Gastrocnemius medialis (tissue), 4 donors: ENCODE measurements around the gene CYP4V2.

ENCODE experiments used
- POLR2A ChIP-seq, 2 donors: fragments of 450-650 bp; IDR thresholded peaks; one replicate each; pipeline ENCODE4 v1.6.1; 2017; ENCODE audit warnings: antibody characterized with exemption in 2 of 2, mild to moderate bottlenecking in 2 of 2, moderate library complexity in 2 of 2
- TF ChIP-seq, protein P1 (sequence below), 5 experiments: fragments of 450-650 bp in 3 of 5; fragments of 200-600 bp in 2 of 5; sonication (generic) in 2 of 5; IDR thresholded peaks in 4 of 5; conservative IDR thresholded peaks in 1 of 5; 1 replicate in 4 of 5; 2 replicates in 1 of 5; pipeline ENCODE4 v1.5.1; 2016 to 2019; ENCODE audit warnings: antibody characterized with exemption in 5 of 5, mild to moderate bottlenecking in 3 of 5, moderate library complexity in 3 of 5

DNA sequence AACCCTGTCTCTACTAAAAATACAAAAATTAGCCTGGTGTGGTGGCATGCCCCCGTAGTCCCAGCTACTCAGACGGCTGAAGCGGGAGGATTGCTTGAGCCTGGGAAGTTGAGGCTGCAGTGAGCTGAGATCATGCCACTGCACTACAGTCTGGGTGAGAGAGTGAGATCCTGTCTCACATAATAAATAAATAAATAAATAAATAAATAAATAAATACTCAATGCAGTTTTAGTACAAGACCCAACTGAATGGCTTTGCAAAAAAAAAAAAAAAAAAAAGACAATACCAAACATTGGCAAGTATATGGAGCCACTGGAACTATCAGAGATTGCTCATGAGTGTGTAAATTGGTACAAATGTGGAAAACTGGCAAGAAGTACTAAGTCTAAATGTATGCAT, 3.3 kb upstream of the CYP4V2 start:
- TF ChIP-seq, protein P1, sequence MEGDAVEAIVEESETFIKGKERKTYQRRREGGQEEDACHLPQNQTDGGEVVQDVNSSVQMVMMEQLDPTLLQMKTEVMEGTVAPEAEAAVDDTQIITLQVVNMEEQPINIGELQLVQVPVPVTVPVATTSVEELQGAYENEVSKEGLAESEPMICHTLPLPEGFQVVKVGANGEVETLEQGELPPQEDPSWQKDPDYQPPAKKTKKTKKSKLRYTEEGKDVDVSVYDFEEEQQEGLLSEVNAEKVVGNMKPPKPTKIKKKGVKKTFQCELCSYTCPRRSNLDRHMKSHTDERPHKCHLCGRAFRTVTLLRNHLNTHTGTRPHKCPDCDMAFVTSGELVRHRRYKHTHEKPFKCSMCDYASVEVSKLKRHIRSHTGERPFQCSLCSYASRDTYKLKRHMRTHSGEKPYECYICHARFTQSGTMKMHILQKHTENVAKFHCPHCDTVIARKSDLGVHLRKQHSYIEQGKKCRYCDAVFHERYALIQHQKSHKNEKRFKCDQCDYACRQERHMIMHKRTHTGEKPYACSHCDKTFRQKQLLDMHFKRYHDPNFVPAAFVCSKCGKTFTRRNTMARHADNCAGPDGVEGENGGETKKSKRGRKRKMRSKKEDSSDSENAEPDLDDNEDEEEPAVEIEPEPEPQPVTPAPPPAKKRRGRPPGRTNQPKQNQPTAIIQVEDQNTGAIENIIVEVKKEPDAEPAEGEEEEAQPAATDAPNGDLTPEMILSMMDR (IDR thresholded peaks at IDR 0.05 in 4 of 5, conservative IDR thresholded peaks at IDR 0.05 in 1 of 5), result no peak
- TF ChIP-seq POLR2A (IDR thresholded peaks at IDR 0.05), result no peak
